Gastrocnemius medialis (tissue), 4 donors: ENCODE results near the gene DERA. TPM values are rescaled to one million over a fixed set of nuclear protein-coding genes. Genes with fewer than 3 reads are reported as not detected.

Experiments
- ATAC-seq, 2 donors: fragments of 150-250 bp; one replicate each; pipeline ENCODE4 v1.9.1; 2016
- DNase-seq, 2 donors: peaks; one replicate each; pipeline ENCODE4 v3.0.0-alpha.2; 2019
- H3K27ac ChIP-seq, 4 donors: fragments of 200-600 bp; sonication (generic); 1 replicate in 1 of 4; 2 replicates in 3 of 4; pipeline ENCODE4 v1.5.1; 2016 to 2018; ENCODE audit warnings: mild to moderate bottlenecking in 2 of 4, moderate library complexity in 1 of 4
- H3K27me3 ChIP-seq, 3 donors: fragments of 200-600 bp; sonication (generic) in 2 of 3; 1 replicate in 1 of 3; 2 replicates in 2 of 3; pipeline versions ENCODE4 v1.5.1 to v1.6.0; 2016 to 2019; ENCODE audit warnings: mild to moderate bottlenecking in 1 of 3, moderate library complexity in 1 of 3
- H3K36me3 ChIP-seq, 2 donors: fragments of 200-600 bp; sonication (generic) in 1 of 2; one replicate each; pipeline ENCODE4 v1.5.1; 2017 to 2018
- H3K4me1 ChIP-seq, 2 donors: fragments of 200-600 bp; sonication (generic) in 1 of 2; one replicate each; pipeline ENCODE4 v1.5.1; 2016 to 2017; ENCODE audit warnings: mild to moderate bottlenecking in 2 of 2
- H3K4me3 ChIP-seq, 4 donors: fragments of 200-600 bp; sonication (generic) in 3 of 4; 1 replicate in 1 of 4; 2 replicates in 3 of 4; pipeline ENCODE4 v1.5.1; 2016 to 2019; ENCODE audit warnings: mild to moderate bottlenecking in 2 of 4
- H3K9me3 ChIP-seq, 3 donors: fragments of 200-600 bp; sonication (generic) in 2 of 3; 1 replicate in 1 of 3; 2 replicates in 2 of 3; pipeline ENCODE4 v1.5.1; 2016 to 2019
- CTCF ChIP-seq, 5 experiments: fragments of 450-650 bp in 3 of 5; fragments of 200-600 bp in 2 of 5; sonication (generic) in 2 of 5; IDR thresholded peaks in 4 of 5; conservative IDR thresholded peaks in 1 of 5; 1 replicate in 4 of 5; 2 replicates in 1 of 5; pipeline ENCODE4 v1.5.1; 2016 to 2019; ENCODE audit warnings: antibody characterized with exemption in 5 of 5, mild to moderate bottlenecking in 3 of 5, moderate library complexity in 3 of 5
- POLR2A ChIP-seq, 2 donors: fragments of 450-650 bp; IDR thresholded peaks; one replicate each; pipeline ENCODE4 v1.6.1; 2017; ENCODE audit warnings: antibody characterized with exemption in 2 of 2, mild to moderate bottlenecking in 2 of 2, moderate library complexity in 2 of 2
- in situ Hi-C, 4 donors: fragments of 200-750 bp; cut with MboI; loops; one replicate each; pipeline versions ENCODE4 v1.15.0 to v1.8.0; 2017; ENCODE audit warnings: low sequenced_read_pairs in 4 of 4
- intact Hi-C: fragments of 100-400 bp; cut with DNase I; formaldehyde crosslinking; loops from one replicate; pipeline ENCODE4 v1.15.1; 2023; ENCODE audit warnings: low total_unique reads
- total RNA-seq, 4 donors: library from RNA; depleted of rRNA; stranded (reverse); fragments of >200 nt; gene quantifications; one replicate each; pipeline versions ENCODE4 v1.1.0 to v1.2.3, GENCODE V29; 2016

DERA gene
- total RNA-seq, 4 donors from 2014 or later, result 29.2 to 50.1 (median 34.3) TPM

GRCh38 chr12:16086462-16086861, 175.3 kb downstream of the DERA start:
- intact Hi-C loops (no loop called here), in situ Hi-C loops (no loop called here)
- ATAC-seq, result no peak
- TF ChIP-seq POLR2A (IDR thresholded peaks at IDR 0.05), result no peak
- no peak for TF ChIP-seq CTCF (IDR thresholded peaks at IDR 0.05 in 4 of 5, conservative IDR thresholded peaks at IDR 0.05 in 1 of 5)
- no peaks in the 10 kb centered on the region for H3K4me1 ChIP-seq
- no peak overlapping the region for H3K4me3 ChIP-seq
- no peak for DNase-seq
- H3K27ac ChIP-seq, result no peak overlapping the region
- no peaks in the 10 kb centered on the region for H3K27me3 ChIP-seq
- H3K36me3 ChIP-seq, result no peaks in the 10 kb centered on the region
- no peaks in the 10 kb centered on the region for H3K9me3 ChIP-seq

GRCh38 chr12:16086942-16087341, 175.8 kb downstream of the DERA start:
- intact Hi-C loops, result no loop called here
- no peak for TF ChIP-seq CTCF (IDR thresholded peaks at IDR 0.05 in 4 of 5, conservative IDR thresholded peaks at IDR 0.05 in 1 of 5)
- TF ChIP-seq POLR2A (IDR thresholded peaks at IDR 0.05), result no peak
- Histone ChIP-seq H3K9me3 (no peaks in the 10 kb centered on the region), H3K36me3 (no peaks in the 10 kb centered on the region), H3K4me1 (no peaks in the 10 kb centered on the region), H3K27ac (no peak overlapping the region), H3K27me3 (no peaks in the 10 kb centered on the region), H3K4me3 (no peak overlapping the region)
- no peak for DNase-seq
- ATAC-seq, result no peak
- in situ Hi-C loops, result no loop called here

Other genes starting within 250 kb of the DERA start
- gene EPS8, start 121.9 kb upstream of the DERA start, total RNA-seq, result 10 to 100 TPM; 26.8 to 48.4 (median 32.0) TPM
- 100 to 1,000 TPM in 3 of 4 donors, 10 to 100 TPM in 1; 77.7 to 106 (median 102) TPM for gene STRAP, start 28.9 kb upstream of the DERA start, total RNA-seq